Measurements from ENCODE around the gene MATCAP1. TPM values are rescaled to one million over a fixed set of nuclear protein-coding genes. Genes with fewer than 3 reads are reported as not detected.
A peak's percentile ranks its signal among the peaks of the same experiment; 100 is the strongest.

The MATCAP1 gene
- total and polyA plus RNA-seq, 2 donors (not counting 1 experiment from before 2014, with no cell fraction given): 16.6 to 28.4 TPM

GRCh38 chr16:67177743-67178699 lies 5.7 kb downstream of the MATCAP1 start:
- Histone ChIP-seq H3K4me2 (ENCODE audit: extremely low read depth, insufficient read depth, low read length) (peak overlapping the region; percentile 82), H4K20me1 (ENCODE audit: control insufficient read depth, extremely low read depth, insufficient read depth, low read length) (no peaks in the 10 kb centered on the region), H3K27me3 (ENCODE audit: control insufficient read depth, insufficient read depth, low read length) (no peaks in the 10 kb centered on the region), H3K4me1 (ENCODE audit: control insufficient read depth, extremely low read depth, insufficient read depth, low read length) (peaks cover 15% of the 10 kb centered on the region), H2AFZ (ENCODE audit: low read length) (no peak overlapping the region), H3K27ac (ENCODE audit: insufficient read depth, low read length) (no peak overlapping the region), H3K36me3 (ENCODE audit: control insufficient read depth, insufficient read depth, low read length) (peaks cover 10% of the 10 kb centered on the region), H3K79me2 (ENCODE audit: control insufficient read depth, insufficient read depth, low read length) (peaks cover 9% of the 10 kb centered on the region), H3K9me3 (ENCODE audit: control insufficient read depth, insufficient read depth, low read depth, low read length) (no peaks in the 10 kb centered on the region), H3K4me3 (replicated peaks in 1 of 4; ENCODE audit: control extremely low read depth in 1 of 4, insufficient read depth in 1 of 4, low read depth in 3 of 4, low read length in 4 of 4) (peak overlapping the region in 1 of 4 experiments; percentile 45), H3K9ac (ENCODE audit: insufficient read depth, low read length) (no peak overlapping the region)
- DNase-seq (ENCODE audit: low read depth in 2 of 2): peak; percentile 52 to 53
- no peak for TF ChIP-seq EZH2 (IDR thresholded peaks at IDR 0.05; ENCODE audit: low read length, missing control alignments)
- no peak for TF ChIP-seq CTCF (conservative IDR thresholded peaks at IDR 0.05 in 1 of 2, IDR thresholded peaks at IDR 0.05 in 1 of 2; ENCODE audit: low read depth in 1 of 2, low read length in 2 of 2)

GRCh38 chr16:67176662-67177061 lies 7.1 kb downstream of the MATCAP1 start:
- peaks cover 9% of the 10 kb centered on the region for H3K4me1 ChIP-seq (ENCODE audit: control insufficient read depth, extremely low read depth, insufficient read depth, low read length)
- H3K9me3 ChIP-seq (ENCODE audit: control insufficient read depth, insufficient read depth, low read depth, low read length): no peaks in the 10 kb centered on the region
- TF ChIP-seq CTCF (conservative IDR thresholded peaks at IDR 0.05 in 1 of 2, IDR thresholded peaks at IDR 0.05 in 1 of 2; ENCODE audit: low read depth in 1 of 2, low read length in 2 of 2) (no peak), EZH2 (IDR thresholded peaks at IDR 0.05; ENCODE audit: low read length, missing control alignments) (no peak)
- H3K4me3 ChIP-seq (replicated peaks in 1 of 4; ENCODE audit: control extremely low read depth in 1 of 4, insufficient read depth in 1 of 4, low read depth in 3 of 4, low read length in 4 of 4): no peak overlapping the region
- no peak overlapping the region for H3K4me2 ChIP-seq (ENCODE audit: extremely low read depth, insufficient read depth, low read length)
- no peak overlapping the region for H3K27ac ChIP-seq (ENCODE audit: insufficient read depth, low read length)
- no peaks in the 10 kb centered on the region for H3K27me3 ChIP-seq (ENCODE audit: control insufficient read depth, insufficient read depth, low read length)
- peak in 1 of 2 donors; percentile 23 for DNase-seq (ENCODE audit: low read depth in 2 of 2)
- H3K79me2 ChIP-seq (ENCODE audit: control insufficient read depth, insufficient read depth, low read length): no peaks in the 10 kb centered on the region
- H3K9ac ChIP-seq (ENCODE audit: insufficient read depth, low read length): no peak overlapping the region
- no peak overlapping the region for H2AFZ ChIP-seq (ENCODE audit: low read length)
- no peaks in the 10 kb centered on the region for H4K20me1 ChIP-seq (ENCODE audit: control insufficient read depth, extremely low read depth, insufficient read depth, low read length)
- peaks cover 10% of the 10 kb centered on the region for H3K36me3 ChIP-seq (ENCODE audit: control insufficient read depth, insufficient read depth, low read length)

- Histone ChIP-seq H3K27ac (ENCODE audit: insufficient read depth, low read length) (no peak overlapping the region), H3K4me1 (ENCODE audit: control insufficient read depth, extremely low read depth, insufficient read depth, low read length) (peaks cover 13% of the 10 kb centered on the region), H3K36me3 (ENCODE audit: control insufficient read depth, insufficient read depth, low read length) (peaks cover 7% of the 10 kb centered on the region), H2AFZ (ENCODE audit: low read length) (no peak overlapping the region), H3K79me2 (ENCODE audit: control insufficient read depth, insufficient read depth, low read length) (no peaks in the 10 kb centered on the region), H3K9me3 (ENCODE audit: control insufficient read depth, insufficient read depth, low read depth, low read length) (no peaks in the 10 kb centered on the region), H3K9ac (ENCODE audit: insufficient read depth, low read length) (no peak overlapping the region), H3K4me2 (ENCODE audit: extremely low read depth, insufficient read depth, low read length) (no peak overlapping the region), H4K20me1 (ENCODE audit: control insufficient read depth, extremely low read depth, insufficient read depth, low read length) (no peaks in the 10 kb centered on the region), H3K4me3 (replicated peaks in 1 of 4; ENCODE audit: control extremely low read depth in 1 of 4, insufficient read depth in 1 of 4, low read depth in 3 of 4, low read length in 4 of 4) (peak overlapping the region in 1 of 4 experiments; percentile 56), H3K27me3 (ENCODE audit: control insufficient read depth, insufficient read depth, low read length) (no peaks in the 10 kb centered on the region)
- no peak for TF ChIP-seq EZH2 (IDR thresholded peaks at IDR 0.05; ENCODE audit: low read length, missing control alignments)
- TF ChIP-seq CTCF (conservative IDR thresholded peaks at IDR 0.05 in 1 of 2, IDR thresholded peaks at IDR 0.05 in 1 of 2; ENCODE audit: low read depth in 1 of 2, low read length in 2 of 2): no peak
- no peak for DNase-seq (ENCODE audit: low read depth in 2 of 2)
Observed at GRCh38 chr16:67174706-67175231, 9.0 kb downstream of the MATCAP1 start.

Data from fibroblast of lung (primary cell).